ENCODE results near the gene ABL1.

Gene ABL1

GRCh38 chr9:130894546-130894945, 59.5 kb downstream of the ABL1 start:
- no peak overlapping the region for H3K27ac ChIP-seq (ENCODE audit: extremely low read depth, low read depth, low read length)
- no peaks in the 10 kb centered on the region for H3K4me1 ChIP-seq (ENCODE audit: control insufficient read depth, insufficient read depth, low read length)
- peaks cover 0 to 36% of the 10 kb centered on the region in 2 experiments; a peak in 1 of 3 replicates for H3K36me3 ChIP-seq (ENCODE audit: control insufficient read depth in 2 of 2, insufficient read depth in 1 of 2, low read length in 2 of 2)
- TF ChIP-seq ZNF202 (tag by site-specific recombination; IDR thresholded peaks at IDR 0.05; ENCODE audit: borderline replicate concordance): no peak
- no peak for TF ChIP-seq ZNF549 (tag by site-specific recombination; IDR thresholded peaks at IDR 0.05)
- TF ChIP-seq KLF17 (tag by site-specific recombination; IDR thresholded peaks at IDR 0.05): no peak
- TF ChIP-seq ZSCAN4 (tag by site-specific recombination; IDR thresholded peaks at IDR 0.05): no peak
- no peak for TF ChIP-seq OVOL3 (tag by site-specific recombination; IDR thresholded peaks at IDR 0.05)
- TF ChIP-seq ZNF169 (tag by site-specific recombination; IDR thresholded peaks at IDR 0.05): no peak
- no peak for TF ChIP-seq ZNF350 (tag by site-specific recombination; IDR thresholded peaks at IDR 0.05)
- no peak for TF ChIP-seq SALL2 (tag by site-specific recombination; IDR thresholded peaks at IDR 0.05; ENCODE audit: borderline replicate concordance)
- no peak for TF ChIP-seq ZNF548 (tag by site-specific recombination; IDR thresholded peaks at IDR 0.05)
- no peak for TF ChIP-seq ZNF221 (tag by site-specific recombination; IDR thresholded peaks at IDR 0.05; ENCODE audit: borderline replicate concordance)
- no peak for TF ChIP-seq ZBTB49 (tag by site-specific recombination; IDR thresholded peaks at IDR 0.05; ENCODE audit: low read depth)
- no peak for TF ChIP-seq RBAK (tag by site-specific recombination; IDR thresholded peaks at IDR 0.05)
- TF ChIP-seq ZBTB1 (tag by site-specific recombination; IDR thresholded peaks at IDR 0.05): no peak
- ChIA-PET CTCF (interaction anchor here (0.6 to 2.9 kb wide), 7 partner anchors 25 to 196 kb away, joined by 3 to 13 read pairs (median 7); partner anchors contain the start of gene ABL1), POLR2A (interaction anchor here (0.6 kb wide), 1 partner anchor 34 kb away, joined by 10 read pairs; no protein-coding TSS in a partner anchor)
- H3K9me3 ChIP-seq (ENCODE audit: control insufficient read depth, insufficient read depth, low read depth, low read length): no peaks in the 10 kb centered on the region
- H3K4me3 ChIP-seq (ENCODE audit: low read depth, low read length): no peak overlapping the region

- Histone ChIP-seq H3K27ac (ENCODE audit: extremely low read depth, low read depth, low read length) (no peak overlapping the region), H3K9me3 (ENCODE audit: control insufficient read depth, insufficient read depth, low read depth, low read length) (no peaks in the 10 kb centered on the region), H3K4me3 (ENCODE audit: low read depth, low read length) (no peak overlapping the region), H3K4me1 (ENCODE audit: control insufficient read depth, insufficient read depth, low read length) (no peaks in the 10 kb centered on the region), H3K36me3 (ENCODE audit: control insufficient read depth in 2 of 2, insufficient read depth in 1 of 2, low read length in 2 of 2) (peaks cover 0 to 32% of the 10 kb centered on the region in 2 experiments; a peak in 1 of 3 replicates)
- CTCF ChIA-PET: interaction anchor here (0.6 to 2.9 kb wide), 7 partner anchors 25 to 196 kb away, joined by 3 to 13 read pairs (median 7); partner anchors contain the start of gene ABL1
- TF ChIP-seq ZNF433 (tag by site-specific recombination; IDR thresholded peaks at IDR 0.05; ENCODE audit: low read depth): no peak
- POLR2A ChIA-PET: no interaction called here
Measured at GRCh38 chr9:130895038-130895437, 60.0 kb downstream of the ABL1 start.

- ChIA-PET CTCF (interaction anchor here (0.6 to 2.9 kb wide), 4 partner anchors 29 to 103 kb away, joined by 3 to 13 read pairs (median 4); no protein-coding TSS in a partner anchor), POLR2A (interaction anchor here (0.6 kb wide), 1 partner anchor 47 kb away, joined by 4 read pairs; no protein-coding TSS in a partner anchor)
- Histone ChIP-seq H3K9me3 (ENCODE audit: control insufficient read depth, insufficient read depth, low read depth, low read length) (no peaks in the 10 kb centered on the region), H3K4me1 (ENCODE audit: control insufficient read depth, insufficient read depth, low read length) (no peaks in the 10 kb centered on the region), H3K36me3 (ENCODE audit: control insufficient read depth in 2 of 2, insufficient read depth in 1 of 2, low read length in 2 of 2) (peaks cover 0 to 28% of the 10 kb centered on the region in 2 experiments; a peak in 1 of 3 replicates), H3K4me3 (ENCODE audit: low read depth, low read length) (no peak overlapping the region), H3K27ac (ENCODE audit: extremely low read depth, low read depth, low read length) (no peak overlapping the region)
- TF ChIP-seq ZSCAN18 (tag by site-specific recombination; IDR thresholded peaks at IDR 0.05) (no peak), PATZ1 (tag by site-specific recombination; IDR thresholded peaks at IDR 0.05) (no peak), GLIS1 (tag by site-specific recombination; IDR thresholded peaks at IDR 0.05) (no peak), ZNF521 (tag by site-specific recombination; IDR thresholded peaks at IDR 0.05) (no peak), ZNF501 (tag by site-specific recombination; IDR thresholded peaks at IDR 0.05) (no peak), ZSCAN30 (tag by site-specific recombination; IDR thresholded peaks at IDR 0.05) (no peak), ZNF354C (tag by site-specific recombination; IDR thresholded peaks at IDR 0.05; ENCODE audit: borderline replicate concordance, low read depth) (no peak), ZNF23 (tag by site-specific recombination; IDR thresholded peaks at IDR 0.05; ENCODE audit: borderline replicate concordance) (no peak)
Measured at GRCh38 chr9:130895481-130896232, 60.6 kb downstream of the ABL1 start.

Measured in HEK293 (cell line).